Rectal smooth muscle tissue (tissue), 1 donor: ENCODE data around the gene AIP.

Experiments used
- H3K27ac ChIP-seq: one replicate; pipeline ENCODE4 v1.7.0; 2013; ENCODE audit warnings: low read depth, low read length, inconsistent platforms
- H3K27me3 ChIP-seq: one replicate; pipeline ENCODE4 v1.7.0; 2013; ENCODE audit warnings: low read length; ENCODE audit not compliant: control insufficient read depth, insufficient read depth
- H3K36me3 ChIP-seq: one replicate; pipeline ENCODE4 v1.7.0; 2013; ENCODE audit warnings: low read length; ENCODE audit not compliant: control insufficient read depth, insufficient read depth
- H3K4me1 ChIP-seq: one replicate; pipeline ENCODE4 v1.7.0; 2013; ENCODE audit warnings: low read length; ENCODE audit not compliant: control insufficient read depth, insufficient read depth
- H3K4me3 ChIP-seq: one replicate; pipeline ENCODE4 v1.7.0; 2013; ENCODE audit warnings: low read length
- H3K9ac ChIP-seq: one replicate; pipeline ENCODE4 v1.7.0; 2013; ENCODE audit warnings: low read length

AIP gene

GRCh38 chr11:67482827-67483798 is at the start of gene AIP:
Gene AIP (plus strand): TSS chr11:67483026. CDS start chr11:67483159, 133 bp downstream.
- Histone ChIP-seq H3K27me3 (no peaks in the 10 kb centered on the region), H3K4me3 (peak within 1 kb of the TSS; percentile 79), H3K36me3 (peaks cover 6% of the 10 kb centered on the region), H3K27ac (peak within 1 kb of the TSS; percentile 86), H3K9ac (peak within 1 kb of the TSS; percentile 69), H3K4me1 (peaks cover 13% of the 10 kb centered on the region)

- no peak overlapping the region for H3K9ac ChIP-seq
- H3K36me3 ChIP-seq = peaks cover 15% of the 10 kb centered on the region
- no peak overlapping the region for H3K4me3 ChIP-seq
- no peaks in the 10 kb centered on the region for H3K27me3 ChIP-seq
- no peak overlapping the region for H3K27ac ChIP-seq
- peaks cover 6% of the 10 kb centered on the region for H3K4me1 ChIP-seq
Observed at GRCh38 chr11:67433536-67434394, 49.1 kb upstream of the AIP start.

- Histone ChIP-seq H3K4me1 (peaks cover 1% of the 10 kb centered on the region), H3K36me3 (peaks cover 15% of the 10 kb centered on the region), H3K4me3 (no peak overlapping the region), H3K27me3 (no peaks in the 10 kb centered on the region), H3K27ac (no peak overlapping the region), H3K9ac (no peak overlapping the region)
Observed at GRCh38 chr11:67434395-67434881, 48.4 kb upstream of the AIP start.

GRCh38 chr11:67435031-67435726 is 47.6 kb upstream of the AIP start:
- Histone ChIP-seq H3K4me1 (no peaks in the 10 kb centered on the region), H3K27ac (no peak overlapping the region), H3K27me3 (no peaks in the 10 kb centered on the region), H3K9ac (no peak overlapping the region), H3K4me3 (no peak overlapping the region), H3K36me3 (peaks cover 15% of the 10 kb centered on the region)

GRCh38 chr11:67435727-67436458 is 46.9 kb upstream of the AIP start:
- H3K9ac ChIP-seq = no peak overlapping the region
- H3K36me3 ChIP-seq = peaks cover 15% of the 10 kb centered on the region
- no peaks in the 10 kb centered on the region for H3K27me3 ChIP-seq
- H3K27ac ChIP-seq = peak overlapping the region; percentile 6
- H3K4me1 ChIP-seq = no peaks in the 10 kb centered on the region
- H3K4me3 ChIP-seq = peak overlapping the region; percentile 57

GRCh38 chr11:67436459-67437081 is 46.3 kb upstream of the AIP start:
- peak overlapping the region; percentile 57 for H3K4me3 ChIP-seq
- H3K4me1 ChIP-seq = no peaks in the 10 kb centered on the region
- H3K27me3 ChIP-seq = no peaks in the 10 kb centered on the region
- no peak overlapping the region for H3K27ac ChIP-seq
- H3K36me3 ChIP-seq = peaks cover 15% of the 10 kb centered on the region
- H3K9ac ChIP-seq = no peak overlapping the region

- Histone ChIP-seq H3K4me3 (peak within 1 kb of the TSS; percentile 60), H3K27ac (no peak within 1 kb of the TSS), H3K27me3 (no peaks in the 10 kb centered on the region), H3K36me3 (peaks cover 13% of the 10 kb centered on the region), H3K9ac (no peak within 1 kb of the TSS), H3K4me1 (no peaks in the 10 kb centered on the region)
Observed at GRCh38 chr11:67437082-67437808, 45.6 kb upstream of the AIP start, which contains the start of gene PTPRCAP. Gene PTPRCAP (minus strand): TSS chr11:67437682. CDS start chr11:67437619, 63 bp downstream.

GRCh38 chr11:67437809-67438157 is 45.0 kb upstream of the AIP start:
- Histone ChIP-seq H3K4me3 (peak overlapping the region; percentile 60), H3K36me3 (peaks cover 11% of the 10 kb centered on the region), H3K27ac (no peak overlapping the region), H3K4me1 (no peaks in the 10 kb centered on the region), H3K9ac (no peak overlapping the region), H3K27me3 (no peaks in the 10 kb centered on the region)

- no peak overlapping the region for H3K9ac ChIP-seq
- no peaks in the 10 kb centered on the region for H3K27me3 ChIP-seq
- peaks cover 9% of the 10 kb centered on the region for H3K36me3 ChIP-seq
- H3K4me3 ChIP-seq = peak overlapping the region; percentile 60
- no peak overlapping the region for H3K27ac ChIP-seq
- no peaks in the 10 kb centered on the region for H3K4me1 ChIP-seq
Observed at GRCh38 chr11:67438158-67438902, 44.5 kb upstream of the AIP start.
